H9 (cell line): ENCODE results near the gene NPTX1. TPM values are rescaled to one million over a fixed set of nuclear protein-coding genes. Genes with fewer than 3 reads are reported as not detected.

Source experiments
- DNase-seq: peaks from one replicate; pipeline ENCODE4 v3.0.0-alpha.2; 2017
- H2AFZ ChIP-seq: one replicate; pipeline ENCODE4 v1.6.1; 2013; ENCODE audit warnings: mild to moderate bottlenecking, low read length, control low read depth, moderate library complexity
- H2AK5ac ChIP-seq: 2 replicates; pipeline ENCODE4 v1.6.1; 2013; ENCODE audit warnings: low read length, control low read depth, mixed read lengths; ENCODE audit not compliant: insufficient read length
- H2BK120ac ChIP-seq: one replicate; pipeline ENCODE4 v1.6.1; 2013; ENCODE audit warnings: low read depth, mild to moderate bottlenecking, low read length, control low read depth, inconsistent platforms; ENCODE audit not compliant: poor library complexity, severe bottlenecking
- H2BK12ac ChIP-seq: 2 replicates; pipeline ENCODE4 v1.6.1; 2013; ENCODE audit warnings: low read length, control low read depth, mixed read lengths, low read depth; ENCODE audit not compliant: insufficient read length
- H2BK15ac ChIP-seq: 2 replicates; pipeline ENCODE4 v1.6.1; 2013; ENCODE audit warnings: low read depth, low read length, control low read depth
- H2BK20ac ChIP-seq: one replicate; pipeline ENCODE4 v1.6.1; 2013; ENCODE audit warnings: low read depth, mild to moderate bottlenecking, low read length, control low read depth, inconsistent platforms; ENCODE audit not compliant: poor library complexity, severe bottlenecking
- H2BK5ac ChIP-seq: 2 replicates; pipeline ENCODE4 v1.6.1; 2013; ENCODE audit warnings: low read length, control low read depth, mixed read lengths; ENCODE audit not compliant: insufficient read length
- H3K14ac ChIP-seq: 2 replicates; pipeline ENCODE4 v1.6.1; 2013; ENCODE audit warnings: low read length, control low read depth; ENCODE audit not compliant: insufficient read depth
- H3K18ac ChIP-seq: 2 replicates; pipeline ENCODE4 v1.6.1; 2013; ENCODE audit warnings: low read depth, mild to moderate bottlenecking, mixed read lengths, low read length, control low read depth; ENCODE audit not compliant: insufficient read length
- H3K23ac ChIP-seq: 2 replicates; pipeline ENCODE4 v1.6.1; 2013; ENCODE audit warnings: low read length, control low read depth, mixed read lengths, low read depth; ENCODE audit not compliant: insufficient read length
- H3K23me2 ChIP-seq: 2 replicates; pipeline ENCODE4 v1.6.1; 2013; ENCODE audit warnings: low read depth, mild to moderate bottlenecking, mixed read lengths, low read length, control low read depth; ENCODE audit not compliant: insufficient read length, poor library complexity, severe bottlenecking
- H3K27ac ChIP-seq: 2 replicates; pipeline ENCODE4 v1.5.1; 2013; ENCODE audit warnings: low read length, control low read depth, mixed read lengths, low read depth; ENCODE audit not compliant: insufficient read length
- H3K27me3 ChIP-seq: 2 replicates; pipeline ENCODE4 v1.6.1; 2013; ENCODE audit warnings: low read length, control low read depth, inconsistent platforms; ENCODE audit not compliant: insufficient read depth
- H3K4ac ChIP-seq: 2 replicates; pipeline ENCODE4 v1.6.1; 2013; ENCODE audit warnings: low read depth, mild to moderate bottlenecking, control low read depth, inconsistent platforms, low read length, moderate library complexity
- H3K4me1 ChIP-seq: 2 replicates; pipeline ENCODE4 v1.6.1; 2013; ENCODE audit warnings: low read length, control low read depth, inconsistent platforms; ENCODE audit not compliant: insufficient read depth
- H3K4me2 ChIP-seq: 2 replicates; pipeline ENCODE4 v1.6.1; 2013; ENCODE audit warnings: low read length, control low read depth, mixed read lengths; ENCODE audit not compliant: insufficient read length, insufficient read depth
- H3K56ac ChIP-seq: 2 replicates; pipeline ENCODE4 v1.6.1; 2013; ENCODE audit warnings: low read depth, mild to moderate bottlenecking, mixed read lengths, low read length, control low read depth; ENCODE audit not compliant: insufficient read length
- H3K79me1 ChIP-seq: 2 replicates; pipeline ENCODE4 v1.6.1; 2013; ENCODE audit warnings: low read depth, mild to moderate bottlenecking, moderate library complexity, low read length, control low read depth, inconsistent platforms; ENCODE audit not compliant: insufficient read depth, poor library complexity, severe bottlenecking
- H3K79me2 ChIP-seq: 2 replicates; pipeline ENCODE4 v1.6.1; 2013; ENCODE audit warnings: low read length, control low read depth, inconsistent platforms; ENCODE audit not compliant: insufficient read depth
- H3K9ac ChIP-seq: 2 replicates; pipeline ENCODE4 v1.6.1; 2013; ENCODE audit warnings: low read length, control low read depth, mixed read lengths; ENCODE audit not compliant: insufficient read length; ENCODE audit errors: extremely low read depth
- H3K9me3 ChIP-seq: one replicate; pipeline ENCODE4 v1.6.1; 2013; ENCODE audit warnings: low read depth, low read length, inconsistent platforms; ENCODE audit not compliant: control insufficient read depth
- H3T11ph ChIP-seq: one replicate; pipeline ENCODE4 v1.6.1; 2013; ENCODE audit warnings: mild to moderate bottlenecking, low read length, control low read depth, inconsistent platforms
- H4K20me1 ChIP-seq: one replicate; pipeline ENCODE4 v1.6.1; 2013; ENCODE audit not compliant: control insufficient read depth, insufficient read length, insufficient read depth
- H4K5ac ChIP-seq: 2 replicates; pipeline ENCODE4 v1.6.1; 2013; ENCODE audit warnings: low read depth, mild to moderate bottlenecking, mixed read lengths, low read length, control low read depth; ENCODE audit not compliant: insufficient read length
- H4K8ac ChIP-seq: replicated peaks from 2 replicates; pipeline ENCODE4 v1.6.1; 2013; ENCODE audit warnings: low read length, control low read depth, mixed read lengths, low read depth; ENCODE audit not compliant: insufficient read length
- H4K91ac ChIP-seq: 2 replicates; pipeline ENCODE4 v1.6.1; 2013; ENCODE audit warnings: low read depth, mild to moderate bottlenecking, moderate library complexity, mixed read lengths, low read length, control low read depth; ENCODE audit not compliant: insufficient read length
- H3K27ac Mint-ChIP-seq, 3 experiments: 2 replicates in 2 of 3; 3 replicates in 1 of 3; pipeline ENCODE4 v1.8.0; 2020 to 2021; ENCODE audit warnings: mixed read lengths in 3 of 3, mild to moderate bottlenecking in 1 of 3, moderate library complexity in 1 of 3
- H3K27me3 Mint-ChIP-seq: 2 replicates; pipeline ENCODE4 v1.8.0; 2021; ENCODE audit warnings: low read depth, mild to moderate bottlenecking, moderate library complexity, mixed read lengths
- H3K36me3 Mint-ChIP-seq, 3 experiments: 2 replicates in 2 of 3; 3 replicates in 1 of 3; pipeline ENCODE4 v1.8.0; 2020 to 2021; ENCODE audit warnings: low read depth in 3 of 3, mixed read lengths in 3 of 3; ENCODE audit not compliant: insufficient read depth in 1 of 3
- H3K4me1 Mint-ChIP-seq, 2 experiments: 2 replicates each; pipeline ENCODE4 v1.8.0; 2020; ENCODE audit warnings: mixed read lengths in 2 of 2
- H3K4me3 Mint-ChIP-seq, 2 experiments: 2 replicates in 1 of 2; 3 replicates in 1 of 2; pipeline ENCODE4 v1.8.0; 2020 to 2021; ENCODE audit warnings: mild to moderate bottlenecking in 2 of 2, mixed read lengths in 2 of 2, moderate library complexity in 1 of 2
- H3K9me3 Mint-ChIP-seq, 2 experiments: 2 replicates in 1 of 2; 3 replicates in 1 of 2; pipeline ENCODE4 v1.8.0; 2020; ENCODE audit warnings: mild to moderate bottlenecking in 2 of 2, mixed read lengths in 2 of 2, moderate library complexity in 1 of 2
- WGBS: extraction: QIAGEN DNeasy Blood & Tissue Kit; methylation state at CpG from one replicate; pipeline ENCODE4 v1.1.7; 2013; ENCODE audit warnings: missing lambda C conversion rate, low lambda C conversion rate, mixed read lengths; ENCODE audit not compliant: insufficient read length; ENCODE audit errors: extremely low coverage; 5-methylcytosine and 5-hydroxymethylcytosine counted together
- total RNA-seq: library from RNA; stranded (reverse); gene quantifications from 2 replicates; pipeline ENCODE4 v1.2.1, GENCODE V29; 2021
- TF ChIP-seq, protein P1 (sequence below): fragments of 200-600 bp; sonication (generic); conservative IDR thresholded peaks from 3 replicates; pipeline ENCODE4 v1.8.0; 2021; ENCODE audit warnings: antibody characterized with exemption, mild to moderate bottlenecking

Gene NPTX1
- total RNA-seq, 1 experiment from 2014 or later = 20.5 TPM

DNA sequence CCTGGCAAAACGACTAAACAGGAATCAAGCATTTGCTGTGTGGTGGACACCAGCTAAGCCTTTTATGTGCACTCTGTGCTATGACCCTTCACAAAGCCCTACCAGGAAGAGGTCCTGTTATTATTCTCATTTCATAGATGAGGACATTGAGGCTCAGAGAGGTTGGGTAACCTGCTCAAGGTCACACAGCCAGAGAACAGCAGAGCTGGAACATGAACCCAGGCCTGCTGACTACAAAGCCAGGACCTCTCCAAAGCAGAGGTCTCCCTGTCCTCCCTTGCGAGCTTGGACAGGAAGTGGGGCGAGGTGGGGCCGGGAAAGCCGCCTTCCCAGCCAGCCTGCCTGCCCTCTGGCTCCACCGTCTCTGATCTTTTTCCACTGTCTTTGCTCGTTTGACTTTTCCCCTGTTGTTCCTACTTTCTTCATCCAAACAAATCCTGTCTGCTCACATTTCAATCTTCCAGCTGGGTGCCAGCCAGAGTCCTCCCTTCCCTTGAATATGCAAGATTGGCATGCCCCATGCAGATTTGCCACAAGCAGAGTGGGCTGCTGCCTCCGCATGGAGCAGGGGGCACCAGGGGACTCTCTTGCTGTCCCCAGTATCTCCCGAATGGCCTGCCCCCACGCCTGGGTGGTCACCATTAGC, 44.5 kb upstream of the NPTX1 start:
- H3K23ac ChIP-seq = no peak overlapping the region
- TF ChIP-seq, protein P1, sequence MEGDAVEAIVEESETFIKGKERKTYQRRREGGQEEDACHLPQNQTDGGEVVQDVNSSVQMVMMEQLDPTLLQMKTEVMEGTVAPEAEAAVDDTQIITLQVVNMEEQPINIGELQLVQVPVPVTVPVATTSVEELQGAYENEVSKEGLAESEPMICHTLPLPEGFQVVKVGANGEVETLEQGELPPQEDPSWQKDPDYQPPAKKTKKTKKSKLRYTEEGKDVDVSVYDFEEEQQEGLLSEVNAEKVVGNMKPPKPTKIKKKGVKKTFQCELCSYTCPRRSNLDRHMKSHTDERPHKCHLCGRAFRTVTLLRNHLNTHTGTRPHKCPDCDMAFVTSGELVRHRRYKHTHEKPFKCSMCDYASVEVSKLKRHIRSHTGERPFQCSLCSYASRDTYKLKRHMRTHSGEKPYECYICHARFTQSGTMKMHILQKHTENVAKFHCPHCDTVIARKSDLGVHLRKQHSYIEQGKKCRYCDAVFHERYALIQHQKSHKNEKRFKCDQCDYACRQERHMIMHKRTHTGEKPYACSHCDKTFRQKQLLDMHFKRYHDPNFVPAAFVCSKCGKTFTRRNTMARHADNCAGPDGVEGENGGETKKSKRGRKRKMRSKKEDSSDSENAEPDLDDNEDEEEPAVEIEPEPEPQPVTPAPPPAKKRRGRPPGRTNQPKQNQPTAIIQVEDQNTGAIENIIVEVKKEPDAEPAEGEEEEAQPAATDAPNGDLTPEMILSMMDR = no peak
- Mint-ChIP-seq H3K27me3 (peaks cover 55% of the 10 kb centered on the region), H3K27ac (peak overlapping the region in 1 of 3 experiments; percentile 5; a peak in 1 of 7 replicates), H3K4me3 (no peak overlapping the region), H3K36me3 (no peaks in the 10 kb centered on the region), H3K4me1 (peaks cover 7 to 9% of the 10 kb centered on the region in 2 experiments), H3K9me3 (peaks cover 0 to 4% of the 10 kb centered on the region in 2 experiments; a peak in 1 of 5 replicates)
- H2AK5ac ChIP-seq = no peak overlapping the region
- H3K4me2 ChIP-seq = no peak overlapping the region
- H3T11ph ChIP-seq = no peak overlapping the region
- H4K5ac ChIP-seq = no peak overlapping the region
- H2BK5ac ChIP-seq = no peak overlapping the region
- H2BK120ac ChIP-seq = no peak overlapping the region
- H3K14ac ChIP-seq = no peak overlapping the region
- no peaks in the 10 kb centered on the region for H3K4me1 ChIP-seq
- no CpG with 5 or more reads among the region's 10 CpGs for WGBS
- H2AFZ ChIP-seq = no peak overlapping the region
- no peak overlapping the region for H3K18ac ChIP-seq
- H3K79me2 ChIP-seq = no peaks in the 10 kb centered on the region
- no peak overlapping the region for H3K56ac ChIP-seq
- H3K23me2 ChIP-seq = no peaks in the 10 kb centered on the region
- H3K4ac ChIP-seq = no peak overlapping the region
- H3K9ac ChIP-seq = no peak overlapping the region
- no peaks in the 10 kb centered on the region for H3K9me3 ChIP-seq
- no peaks in the 10 kb centered on the region for H3K79me1 ChIP-seq
- no peaks in the 10 kb centered on the region for H3K27me3 ChIP-seq
- H4K8ac ChIP-seq = no peak overlapping the region
- no peaks in the 10 kb centered on the region for H4K20me1 ChIP-seq
- no peak overlapping the region for H2BK12ac ChIP-seq
- no peak overlapping the region for H2BK20ac ChIP-seq
- no peak overlapping the region for H3K27ac ChIP-seq
- H2BK15ac ChIP-seq = no peak overlapping the region
- no peak overlapping the region for H4K91ac ChIP-seq
- no peak for DNase-seq
